ENCODE measurements around the gene ZNF160. TPM values are rescaled to one million over a fixed set of nuclear protein-coding genes. Genes with fewer than 3 reads are reported as not detected.
"Not testable (repeated sequence)": the region's sequence is repeated elsewhere in the genome, so short reads cannot be mapped to it uniquely, and the experiment has no call there.

Gene ZNF160
- total RNA-seq, 4 donors from 2014 or later: 11.7 to 36.6 (median 13.5) TPM

DNA sequence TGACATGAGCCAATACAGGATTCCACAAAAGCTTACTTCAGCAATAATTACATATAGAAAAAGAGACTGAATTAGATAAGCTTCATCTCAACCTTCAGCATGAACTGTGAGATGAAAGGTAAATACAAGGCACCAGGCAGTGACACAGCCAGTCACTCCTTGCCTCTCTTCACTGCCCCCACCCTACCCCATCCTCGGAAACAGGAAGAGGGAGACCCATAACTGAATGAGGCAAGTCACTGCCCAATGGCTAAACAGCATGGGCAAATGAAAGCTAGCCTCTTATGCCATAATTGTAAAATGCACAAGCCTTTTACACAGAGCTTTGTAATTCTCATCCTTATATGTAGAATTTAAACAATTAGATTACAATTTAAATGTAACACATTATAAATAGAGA, 1.7 kb downstream of the ZNF160 start:
- intact Hi-C loops (cut with DNase I): no loop called here
- Histone ChIP-seq H3K4me3 (peak overlapping the region in 1 of 4 donors; percentile 85), H3K4me1 (peaks cover 8 to 40% (median 18%) of the 10 kb centered on the region in 3 donors), H3K27me3 (no peaks in the 10 kb centered on the region), H3K36me3 (peaks cover 0 to 30% (median 0%) of the 10 kb centered on the region in 3 donors), H3K27ac (no peak overlapping the region), H3K9me3 (no peaks in the 10 kb centered on the region)
- no peak for DNase-seq
- no peak for TF ChIP-seq POLR2A (IDR thresholded peaks at IDR 0.05)
- TF ChIP-seq, protein P1, sequence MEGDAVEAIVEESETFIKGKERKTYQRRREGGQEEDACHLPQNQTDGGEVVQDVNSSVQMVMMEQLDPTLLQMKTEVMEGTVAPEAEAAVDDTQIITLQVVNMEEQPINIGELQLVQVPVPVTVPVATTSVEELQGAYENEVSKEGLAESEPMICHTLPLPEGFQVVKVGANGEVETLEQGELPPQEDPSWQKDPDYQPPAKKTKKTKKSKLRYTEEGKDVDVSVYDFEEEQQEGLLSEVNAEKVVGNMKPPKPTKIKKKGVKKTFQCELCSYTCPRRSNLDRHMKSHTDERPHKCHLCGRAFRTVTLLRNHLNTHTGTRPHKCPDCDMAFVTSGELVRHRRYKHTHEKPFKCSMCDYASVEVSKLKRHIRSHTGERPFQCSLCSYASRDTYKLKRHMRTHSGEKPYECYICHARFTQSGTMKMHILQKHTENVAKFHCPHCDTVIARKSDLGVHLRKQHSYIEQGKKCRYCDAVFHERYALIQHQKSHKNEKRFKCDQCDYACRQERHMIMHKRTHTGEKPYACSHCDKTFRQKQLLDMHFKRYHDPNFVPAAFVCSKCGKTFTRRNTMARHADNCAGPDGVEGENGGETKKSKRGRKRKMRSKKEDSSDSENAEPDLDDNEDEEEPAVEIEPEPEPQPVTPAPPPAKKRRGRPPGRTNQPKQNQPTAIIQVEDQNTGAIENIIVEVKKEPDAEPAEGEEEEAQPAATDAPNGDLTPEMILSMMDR (IDR thresholded peaks at IDR 0.05): no peak
- 10 to 11% methylated on average over 1 of the region's 1 CpG for WGBS, 2 donors

- H3K9me3 ChIP-seq; H3K27me3 ChIP-seq; DNase-seq; intact Hi-C loops (cut with DNase I); H3K27ac ChIP-seq; H3K4me3 ChIP-seq: not testable (repeated sequence)
- WGBS, 2 donors: 80 to 97% methylated on average over 5 to 6 of the region's 14 CpGs
- peaks cover 8 to 31% (median 18%) of the 10 kb centered on the region in 3 donors for H3K4me1 ChIP-seq
- peaks cover 0 to 51% (median 0%) of the 10 kb centered on the region in 3 donors for H3K36me3 ChIP-seq
These were observed 4.7 kb downstream of the ZNF160 start for GRCh38 chr19:53098570-53098969.

DNA sequence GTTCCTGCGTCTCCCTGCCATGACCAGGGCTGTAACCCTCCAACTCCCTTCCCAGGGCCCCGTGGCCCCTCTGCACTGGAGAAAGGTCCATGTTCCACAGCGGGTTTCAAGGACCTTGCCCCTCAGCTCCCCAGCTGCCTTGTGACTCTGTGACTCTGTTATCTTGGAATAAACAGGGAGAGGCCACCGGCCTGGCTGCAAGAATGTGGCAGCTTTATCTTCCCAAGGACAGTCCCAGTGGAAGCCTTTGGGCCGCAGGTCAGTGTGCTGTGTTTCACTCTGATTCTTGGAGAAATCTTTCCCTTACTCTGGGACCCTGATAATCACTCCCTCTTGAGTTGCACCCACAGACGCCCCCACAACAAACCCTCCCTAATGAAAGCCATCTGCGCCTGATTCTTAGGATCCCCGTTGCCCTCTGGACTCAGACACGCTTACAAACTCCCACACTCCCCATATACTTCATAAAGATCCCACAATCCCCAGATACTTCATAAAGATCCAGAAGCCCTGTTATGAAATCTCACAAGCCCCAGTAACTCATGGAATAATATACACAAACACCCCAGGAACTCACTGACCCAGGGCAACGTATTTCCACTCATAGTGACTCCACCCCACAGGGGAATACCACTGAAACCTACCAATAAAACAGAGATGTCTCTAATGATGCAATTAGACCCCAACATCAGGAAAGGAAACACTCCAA, 6.1 kb downstream of the ZNF160 start:
- 44 to 80% methylated on average over 1 of the region's 10 CpGs for whole genome bisulfite sequencing, 2 donors
- H3K4me3 ChIP-seq; intact Hi-C loops (cut with DNase I); DNase-seq; H3K27ac ChIP-seq; H3K9me3 ChIP-seq; H3K27me3 ChIP-seq: not testable (repeated sequence)
- H3K4me1 ChIP-seq: peaks cover 4 to 25% (median 15%) of the 10 kb centered on the region in 3 donors
- H3K36me3 ChIP-seq: peaks cover 0 to 65% (median 0%) of the 10 kb centered on the region in 3 donors

DNA sequence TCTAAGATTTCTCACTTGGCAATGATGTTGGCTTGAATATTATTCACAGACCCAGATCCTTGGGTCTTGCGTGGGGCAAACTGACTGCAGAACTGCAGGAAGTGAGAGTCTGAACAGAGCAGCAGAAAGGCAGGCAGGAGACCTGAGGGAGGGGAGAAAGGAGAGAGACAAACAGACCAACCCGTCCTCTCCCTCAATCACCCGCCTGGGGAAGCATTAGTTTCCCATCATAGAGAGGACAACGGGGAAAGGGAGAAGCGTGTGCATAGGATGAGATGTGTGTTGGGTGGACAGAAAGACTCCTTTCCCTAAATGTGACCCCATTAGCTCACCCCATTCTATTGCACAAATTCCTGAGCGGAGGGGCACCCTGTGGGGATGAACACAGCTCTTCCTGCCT, 6.6 kb downstream of the ZNF160 start:
- Histone ChIP-seq H3K4me1 (peaks cover 0 to 19% (median 10%) of the 10 kb centered on the region in 3 donors), H3K36me3 (peaks cover under 1 to 71% (median 2%) of the 10 kb centered on the region in 3 donors)
- H3K27me3 ChIP-seq; DNase-seq; H3K9me3 ChIP-seq; H3K27ac ChIP-seq; intact Hi-C loops (cut with DNase I); H3K4me3 ChIP-seq: not testable (repeated sequence)
- WGBS, 2 donors: 40 to 53% methylated on average over 2 to 4 of the region's 6 CpGs

- Histone ChIP-seq H3K4me1 (peaks cover 0 to 4% (median 0%) of the 10 kb centered on the region in 3 donors), H3K9me3 (no peaks in the 10 kb centered on the region), H3K27me3 (no peaks in the 10 kb centered on the region), H3K27ac (no peak overlapping the region), H3K36me3 (peaks cover 13 to 85% (median 15%) of the 10 kb centered on the region in 3 donors), H3K4me3 (no peak overlapping the region)
- intact Hi-C loops (cut with DNase I): no loop called here
- WGBS, 2 donors: 80 to 84% methylated on average over 18 to 22 of the region's 29 CpGs
- TF ChIP-seq, protein P1 (IDR thresholded peaks at IDR 0.05): no peak
- no peak for TF ChIP-seq POLR2A (IDR thresholded peaks at IDR 0.05)
- DNase-seq: no peak
These were observed 8.3 kb downstream of the ZNF160 start for GRCh38 chr19:53094754-53095575.

DNA sequence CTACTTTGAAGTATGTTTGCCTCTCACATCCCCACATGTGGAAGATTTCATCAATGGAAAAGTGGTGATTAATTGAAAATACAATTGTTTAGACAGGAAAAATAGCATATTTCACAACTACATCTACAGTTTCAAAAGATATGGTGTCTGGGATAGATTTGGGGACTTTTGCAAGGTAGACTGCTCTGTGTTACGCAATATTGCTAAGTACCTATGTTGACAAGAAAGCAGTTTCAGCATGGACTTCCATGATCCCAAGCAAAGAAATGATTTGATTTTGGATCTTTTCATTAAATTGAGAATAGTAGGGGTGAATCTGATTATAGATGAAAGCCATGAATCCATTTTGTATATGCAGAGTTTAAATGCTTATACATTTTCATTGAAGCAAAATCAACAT, 10.5 kb downstream of the ZNF160 start:
- TF ChIP-seq, protein P1 (IDR thresholded peaks at IDR 0.05): no peak
- no peak for TF ChIP-seq POLR2A (IDR thresholded peaks at IDR 0.05)
- peaks cover 13 to 85% (median 15%) of the 10 kb centered on the region in 3 donors for H3K36me3 ChIP-seq
- H3K9me3 ChIP-seq: no peaks in the 10 kb centered on the region
- intact Hi-C loops (cut with DNase I): no loop called here
- no peak for DNase-seq
- peaks cover 0 to 3% (median 0%) of the 10 kb centered on the region in 3 donors for H3K4me1 ChIP-seq
- WGBS, 2 donors: 0 to 46% methylated on average over 1 of the region's 1 CpG
- H3K27ac ChIP-seq: no peak overlapping the region
- no peaks in the 10 kb centered on the region for H3K27me3 ChIP-seq
- H3K4me3 ChIP-seq: no peak overlapping the region

Measured in esophagus squamous epithelium (tissue), 5 donors.